H1 (cell line): ENCODE data around the gene ADIRF. TPM values are rescaled to one million over a fixed set of nuclear protein-coding genes. Genes with fewer than 3 reads are reported as not detected.

ENCODE experiments used
- CTCF ChIA-PET: fragments of 300-600 bp; sonication (Branson Sonifier 250); formaldehyde crosslinking; loops from one replicate; lab custom pipeline; 2021; ENCODE audit not compliant: partially characterized antibody; lab: Charles Lee
- POLR2A ChIA-PET: fragments of 300-600 bp; sonication (Branson Sonifier 250); formaldehyde crosslinking; loops from one replicate; lab custom pipeline; 2021; ENCODE audit warnings: inconsistent platforms; ENCODE audit not compliant: partially characterized antibody; lab: Charles Lee
- DNase-seq, 2 experiments: peaks; one replicate each; pipeline versions ENCODE4 v3.0.0 to v3.0.0-alpha.2; 2010 to 2022; ENCODE audit warnings: low spot score in 2 of 2, low read depth in 1 of 2, mixed read lengths in 1 of 2
- FAIRE-seq: peaks from 2 replicates; lab custom pipeline; 2011; peaks lifted over from hg19 to GRCh38; lab: Jason Lieb, UNC
- H2AFZ ChIP-seq: 2 replicates; pipeline ENCODE4 v1.8.1; 2012; ENCODE audit warnings: low read length, inconsistent platforms
- H2AK5ac ChIP-seq: 2 replicates; pipeline ENCODE4 v1.6.1; 2013; ENCODE audit warnings: low read depth, low read length
- H2BK120ac ChIP-seq: replicated peaks from 2 replicates; pipeline ENCODE3; 2013; ENCODE audit warnings: low read depth, low read length, inconsistent platforms
- H2BK12ac ChIP-seq: 2 replicates; pipeline ENCODE4 v1.6.1; 2013; ENCODE audit warnings: low read depth, low read length
- H2BK15ac ChIP-seq: 2 replicates; pipeline ENCODE4 v1.6.1; 2013; ENCODE audit warnings: low read length
- H2BK20ac ChIP-seq: 2 replicates; pipeline ENCODE4 v1.6.1; 2013; ENCODE audit warnings: low read length
- H2BK5ac ChIP-seq: 2 replicates; pipeline ENCODE4 v1.6.1; 2013; ENCODE audit warnings: low read depth, low read length
- H3K14ac ChIP-seq: 2 replicates; pipeline ENCODE4 v1.6.1; 2013; ENCODE audit warnings: inconsistent platforms; ENCODE audit not compliant: insufficient read length
- H3K18ac ChIP-seq: 2 replicates; pipeline ENCODE4 v1.6.1; 2013; ENCODE audit warnings: low read length; ENCODE audit errors: extremely low read depth
- H3K23ac ChIP-seq: 2 replicates; pipeline ENCODE4 v1.6.1; 2013; ENCODE audit warnings: inconsistent platforms; ENCODE audit not compliant: insufficient read length
- H3K23me2 ChIP-seq: 2 replicates; pipeline ENCODE4 v1.6.1; 2013; ENCODE audit warnings: low read depth, low read length
- H3K27ac ChIP-seq: 2 replicates; pipeline ENCODE4 v1.6.1; 2011; ENCODE audit warnings: low read depth, low read length, inconsistent platforms
- H3K27me3 ChIP-seq, 4 experiments: replicated peaks in 1 of 4; 1 replicate in 1 of 4; 2 replicates in 3 of 4; pipeline versions ENCODE4 v1.6.1 to v1.8.1; 2011 to 2013; ENCODE audit warnings: low read length in 3 of 4, mild to moderate bottlenecking in 3 of 4, inconsistent platforms in 2 of 4, mixed read lengths in 2 of 4, moderate library complexity in 1 of 4; ENCODE audit not compliant: control insufficient read depth in 3 of 4, insufficient read depth in 3 of 4; ENCODE audit errors: extremely low read depth in 1 of 4
- H3K36me3 ChIP-seq, 4 experiments: 2 replicates each; pipeline versions ENCODE4 v1.6.1 to v1.8.1; 2011 to 2013; ENCODE audit warnings: mild to moderate bottlenecking in 4 of 4, low read length in 3 of 4, moderate library complexity in 2 of 4, control low read depth in 1 of 4, inconsistent platforms in 1 of 4; ENCODE audit not compliant: insufficient read depth in 4 of 4, control insufficient read depth in 2 of 4
- H3K4ac ChIP-seq: replicated peaks from 2 replicates; pipeline ENCODE3; 2013; ENCODE audit warnings: low read length, low read depth, mixed read lengths, inconsistent platforms; ENCODE audit not compliant: insufficient read length
- H3K4me1 ChIP-seq, 4 experiments: replicated peaks in 1 of 4; 1 replicate in 1 of 4; 2 replicates in 3 of 4; pipeline versions ENCODE4 v1.6.1 to v1.8.1; 2011 to 2013; ENCODE audit warnings: low read length in 3 of 4, inconsistent platforms in 2 of 4, mixed read lengths in 1 of 4; ENCODE audit not compliant: insufficient read depth in 4 of 4, control insufficient read depth in 3 of 4
- H3K4me2 ChIP-seq, 2 experiments: 2 replicates each; pipeline versions ENCODE4 v1.6.1 to v1.8.1; 2011 to 2013; ENCODE audit warnings: low read depth in 2 of 2, low read length in 2 of 2, control low read depth in 1 of 2, inconsistent platforms in 1 of 2, mild to moderate bottlenecking in 1 of 2; ENCODE audit not compliant: insufficient read depth in 1 of 2
- H3K4me3 ChIP-seq, 4 experiments: fragments of 200-600, 300-600 bp in 1 of 4; sonication (generic), shearing (Covaris generic), sonication (Bioruptor Twin) in 1 of 4; 2 replicates each; pipeline versions ENCODE4 v1.5.1 to v1.8.1; 2011 to 2016; ENCODE audit warnings: low read length in 4 of 4, low read depth in 3 of 4, control low read depth in 2 of 4, inconsistent platforms in 2 of 4, mild to moderate bottlenecking in 2 of 4, mixed read lengths in 1 of 4, moderate library complexity in 1 of 4; ENCODE audit not compliant: insufficient read depth in 2 of 4; ENCODE audit errors: extremely low read depth in 1 of 4
- H3K56ac ChIP-seq: replicated peaks from 2 replicates; pipeline ENCODE3; 2013; ENCODE audit warnings: low read depth, mild to moderate bottlenecking, mixed read lengths, low read length, inconsistent platforms; ENCODE audit not compliant: insufficient read length
- H3K79me1 ChIP-seq: 2 replicates; pipeline ENCODE4 v1.6.1; 2013; ENCODE audit warnings: low read depth, low read length, control low read depth
- H3K79me2 ChIP-seq, 2 experiments: 2 replicates each; pipeline versions ENCODE4 v1.6.1 to v1.8.1; 2012 to 2013; ENCODE audit warnings: low read length in 2 of 2, mild to moderate bottlenecking in 2 of 2, inconsistent platforms in 1 of 2; ENCODE audit not compliant: insufficient read depth in 2 of 2, control insufficient read depth in 1 of 2
- H3K9ac ChIP-seq, 4 experiments: replicated peaks in 1 of 4; 1 replicate in 1 of 4; 2 replicates in 3 of 4; pipeline versions ENCODE4 v1.6.1 to v1.8.1; 2011 to 2013; ENCODE audit warnings: low read depth in 3 of 4, low read length in 3 of 4, control low read depth in 2 of 4, mild to moderate bottlenecking in 2 of 4, moderate library complexity in 2 of 4, inconsistent platforms in 1 of 4; ENCODE audit errors: extremely low read depth in 1 of 4
- H3K9me3 ChIP-seq, 2 experiments: 2 replicates each; pipeline versions ENCODE4 v1.6.1 to v1.8.1; 2012 to 2013; ENCODE audit warnings: mild to moderate bottlenecking in 2 of 2, moderate library complexity in 2 of 2, control low read depth in 1 of 2, inconsistent platforms in 1 of 2, low read depth in 1 of 2, low read length in 1 of 2, mixed read lengths in 1 of 2; ENCODE audit not compliant: insufficient read depth in 2 of 2
- H4K20me1 ChIP-seq, 2 experiments: replicated peaks in 1 of 2; 2 replicates each; pipeline versions ENCODE3 to v1.8.1; 2011 to 2013; ENCODE audit warnings: inconsistent platforms in 2 of 2, low read length in 2 of 2, mild to moderate bottlenecking in 1 of 2; ENCODE audit not compliant: insufficient read depth in 2 of 2, control insufficient read depth in 1 of 2
- H4K5ac ChIP-seq: 2 replicates; pipeline ENCODE4 v1.6.1; 2013; ENCODE audit warnings: low read length, low read depth, mixed read lengths, inconsistent platforms; ENCODE audit not compliant: insufficient read length
- H4K8ac ChIP-seq: 2 replicates; pipeline ENCODE4 v1.8.0; 2013; ENCODE audit warnings: mild to moderate bottlenecking, moderate library complexity, low read length, inconsistent platforms; ENCODE audit not compliant: insufficient read depth; ENCODE audit errors: extremely low read depth
- H4K91ac ChIP-seq: replicated peaks from 2 replicates; pipeline ENCODE3; 2013; ENCODE audit warnings: low read length, mixed read lengths, inconsistent platforms; ENCODE audit not compliant: insufficient read length
- KDM4A ChIP-seq: IDR thresholded peaks from one replicate; pipeline ENCODE4 v1.7.1; 2012; ENCODE audit warnings: low read depth, mild to moderate bottlenecking, moderate library complexity, low read length, inconsistent platforms; ENCODE audit not compliant: severe bottlenecking
- MAFK ChIP-seq: IDR thresholded peaks from 2 replicates; pipeline ENCODE4 v1.6.1; 2012; ENCODE audit warnings: low read depth, mild to moderate bottlenecking, improper control_type of control experiment, low read length
- POLR2A ChIP-seq, 2 experiments: IDR thresholded peaks; 1 replicate in 1 of 2; 2 replicates in 1 of 2; pipeline ENCODE4 v1.6.1; 2011; ENCODE audit warnings: low read depth in 2 of 2, low read length in 2 of 2, mild to moderate bottlenecking in 2 of 2; ENCODE audit errors: control extremely low read depth in 1 of 2
- SP2 ChIP-seq: IDR thresholded peaks from 2 replicates; pipeline ENCODE4 v1.6.1; 2012; ENCODE audit warnings: mild to moderate bottlenecking, low read length, inconsistent platforms
- polyA plus RNA-seq, 7 experiments: library from polyadenylated mRNA; depleted of rRNA in 3 of 7; stranded (reverse) in 5 of 7; unstranded in 2 of 7; fragments of >200 nt in 5 of 7; fragments of 200-250 nt in 2 of 7; gene quantifications; 1 replicate in 5 of 7; 2 replicates in 1 of 7; 4 replicates in 1 of 7; pipeline versions ENCODE4 v1.2.1 to v1.2.3, GENCODE V29; 2011 to 2013; ENCODE audit warnings: missing spikeins in 2 of 7, mixed read lengths in 2 of 7
- total RNA-seq: library from RNA; stranded (reverse); fragmentation: NEBNext Ultra II Directional; extraction: Animal tissue kit (Norgen Biotek cat#: 25700); gene quantifications from 2 replicates; pipeline ENCODE4 v1.2.1, GENCODE V29; 2021

Gene ADIRF
- total and polyA plus RNA-seq, 2 of the 8 experiments (the other 6 are each of a cell fraction or from before 2014, with no cell fraction given): not detected

GRCh38 chr10:86944471-86944870, 23.8 kb upstream of the ADIRF start:
- no peak overlapping the region for H3K56ac ChIP-seq
- no peak overlapping the region; the same call in 1 of the 2 replicates for H2BK15ac ChIP-seq
- H3K9ac ChIP-seq: no peak overlapping the region
- H2BK20ac ChIP-seq: peak overlapping the region; percentile 66; the same call in 1 of the 2 replicates
- H2AFZ ChIP-seq: no peak overlapping the region
- no peak for FAIRE-seq
- no peaks in the 10 kb centered on the region for H3K79me1 ChIP-seq
- no peak overlapping the region; the same call in 1 of the 2 replicates for H2BK5ac ChIP-seq
- no peak for TF ChIP-seq MAFK
- TF ChIP-seq SP2: no peak
- TF ChIP-seq POLR2A (IDR thresholded peaks at IDR 0.05; ENCODE audit: control extremely low read depth in 1 of 2, low read depth in 2 of 2, low read length in 2 of 2): no peak
- TF ChIP-seq KDM4A: no peak
- H3K4me3 ChIP-seq: no peak overlapping the region
- peak overlapping the region; percentile 27 for H3K4ac ChIP-seq
- H4K5ac ChIP-seq: no peak overlapping the region
- peak overlapping the region; percentile 11; the same call in 1 of the 2 replicates for H2BK12ac ChIP-seq
- no peak overlapping the region for H4K8ac ChIP-seq
- no peak overlapping the region for H3K4me2 ChIP-seq
- peaks cover 2 to 5% (median 3%) of the 10 kb centered on the region in 4 experiments; a peak in 6 of 7 replicates for H3K4me1 ChIP-seq
- H2BK120ac ChIP-seq: no peak overlapping the region
- H4K91ac ChIP-seq: no peak overlapping the region
- no peak overlapping the region for H3K18ac ChIP-seq
- no peaks in the 10 kb centered on the region for H4K20me1 ChIP-seq
- no peaks in the 10 kb centered on the region for H3K9me3 ChIP-seq
- no peaks in the 10 kb centered on the region; a peak in 2 of 7 replicates for H3K27me3 ChIP-seq
- peak overlapping the region; percentile 43; the same call in 1 of the 2 replicates for H2AK5ac ChIP-seq
- no peak for DNase-seq
- no peak overlapping the region for H3K27ac ChIP-seq
- H3K36me3 ChIP-seq: no peaks in the 10 kb centered on the region
- POLR2A ChIA-PET: interaction anchor here (1.3 to 2.9 kb wide), 2 partner anchors 11 to 14 kb away, joined by 4 to 20 read pairs; partner anchors contain the start of gene SNCG
- no peak overlapping the region for H3K14ac ChIP-seq
- no peaks in the 10 kb centered on the region for H3K79me2 ChIP-seq
- H3K23me2 ChIP-seq: no peaks in the 10 kb centered on the region
- no peak overlapping the region for H3K23ac ChIP-seq
- CTCF ChIA-PET: interaction anchor here (1.6 to 26.4 kb wide), 10 partner anchors 7 to 259 kb away, joined by 5 to 975 read pairs (median 10); partner anchors contain the start of genes ADIRF, MMRN2 and SNCG
